Mesangial cell (primary cell): Measurements from ENCODE around the gene EFCAB6. TPM values are rescaled to one million over a fixed set of nuclear protein-coding genes. Genes with fewer than 3 reads are reported as not detected.

ENCODE experiments used
- total RNA-seq: library from RNA; depleted of rRNA; stranded (reverse); fragments of >200 nt; gene quantifications from 2 replicates; pipeline ENCODE4 v1.2.3, GENCODE V29; 2015

The EFCAB6 gene, protein sequence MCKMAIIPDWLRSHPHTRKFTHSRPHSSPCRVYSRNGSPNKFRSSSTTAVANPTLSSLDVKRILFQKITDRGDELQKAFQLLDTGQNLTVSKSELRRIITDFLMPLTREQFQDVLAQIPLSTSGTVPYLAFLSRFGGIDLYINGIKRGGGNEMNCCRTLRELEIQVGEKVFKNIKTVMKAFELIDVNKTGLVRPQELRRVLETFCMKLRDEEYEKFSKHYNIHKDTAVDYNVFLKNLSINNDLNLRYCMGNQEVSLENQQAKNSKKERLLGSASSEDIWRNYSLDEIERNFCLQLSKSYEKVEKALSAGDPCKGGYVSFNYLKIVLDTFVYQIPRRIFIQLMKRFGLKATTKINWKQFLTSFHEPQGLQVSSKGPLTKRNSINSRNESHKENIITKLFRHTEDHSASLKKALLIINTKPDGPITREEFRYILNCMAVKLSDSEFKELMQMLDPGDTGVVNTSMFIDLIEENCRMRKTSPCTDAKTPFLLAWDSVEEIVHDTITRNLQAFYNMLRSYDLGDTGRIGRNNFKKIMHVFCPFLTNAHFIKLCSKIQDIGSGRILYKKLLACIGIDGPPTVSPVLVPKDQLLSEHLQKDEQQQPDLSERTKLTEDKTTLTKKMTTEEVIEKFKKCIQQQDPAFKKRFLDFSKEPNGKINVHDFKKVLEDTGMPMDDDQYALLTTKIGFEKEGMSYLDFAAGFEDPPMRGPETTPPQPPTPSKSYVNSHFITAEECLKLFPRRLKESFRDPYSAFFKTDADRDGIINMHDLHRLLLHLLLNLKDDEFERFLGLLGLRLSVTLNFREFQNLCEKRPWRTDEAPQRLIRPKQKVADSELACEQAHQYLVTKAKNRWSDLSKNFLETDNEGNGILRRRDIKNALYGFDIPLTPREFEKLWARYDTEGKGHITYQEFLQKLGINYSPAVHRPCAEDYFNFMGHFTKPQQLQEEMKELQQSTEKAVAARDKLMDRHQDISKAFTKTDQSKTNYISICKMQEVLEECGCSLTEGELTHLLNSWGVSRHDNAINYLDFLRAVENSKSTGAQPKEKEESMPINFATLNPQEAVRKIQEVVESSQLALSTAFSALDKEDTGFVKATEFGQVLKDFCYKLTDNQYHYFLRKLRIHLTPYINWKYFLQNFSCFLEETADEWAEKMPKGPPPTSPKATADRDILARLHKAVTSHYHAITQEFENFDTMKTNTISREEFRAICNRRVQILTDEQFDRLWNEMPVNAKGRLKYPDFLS (N-terminal part only)
- 0.25 and 0.65 TPM in 2 replicates for total RNA-seq

DNA sequence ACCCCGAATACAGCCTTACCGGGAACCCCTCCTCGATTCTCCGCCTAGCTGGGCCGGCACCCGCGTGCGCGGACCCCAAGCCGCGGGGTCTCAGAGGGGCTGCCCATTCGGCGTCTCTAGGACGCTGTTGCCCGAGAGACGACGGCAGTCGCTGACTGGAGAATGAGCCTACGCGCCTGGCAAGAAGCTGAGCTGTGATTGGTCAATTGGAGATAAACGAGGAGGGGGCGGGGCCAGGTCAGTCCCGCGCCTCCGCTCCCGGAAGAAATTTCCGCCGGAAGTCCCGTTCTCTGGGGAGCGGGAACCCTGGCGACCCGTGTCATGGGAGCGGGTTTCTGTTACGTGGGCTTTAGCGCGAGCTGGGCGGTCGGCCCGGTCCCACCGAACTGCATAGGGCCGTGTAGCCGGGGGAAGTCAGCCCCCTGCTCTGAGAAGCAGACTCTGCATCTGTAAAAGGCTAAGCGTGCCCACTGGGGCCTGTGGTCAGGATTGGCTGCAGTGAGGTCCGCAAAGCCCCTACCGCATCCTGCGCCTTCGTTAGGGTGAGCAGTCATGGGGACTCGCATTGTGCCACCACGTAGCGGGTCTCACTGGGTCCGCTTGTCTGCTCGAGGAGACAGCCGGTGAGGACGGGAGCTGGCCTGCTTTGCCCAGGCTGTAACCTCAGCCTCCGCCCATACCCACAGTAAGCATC lies at the start of gene EFCAB6:
Gene EFCAB6 (minus strand): TSS at position 157 of the 694 bp plus-strand sequence. CDS start 29,987 bp downstream, outside the sequence.

Other genes with a start within 250 kb of the EFCAB6 start
- 0.51 and 0.65 TPM in 2 replicates for gene SULT4A1, start 50.2 kb upstream of the EFCAB6 start, total RNA-seq
- not detected in 2 replicates for gene PNPLA5, start 79.7 kb upstream of the EFCAB6 start, total RNA-seq
- 5.7 and 6.4 TPM in 2 replicates for gene PNPLA3, start 111.5 kb upstream of the EFCAB6 start, total RNA-seq
- 32.8 and 38.5 TPM in 2 replicates for gene SAMM50, start 143.1 kb upstream of the EFCAB6 start, total RNA-seq
- 67.3 and 86.0 TPM in 2 replicates for gene PARVB, start 212.0 kb upstream of the EFCAB6 start, total RNA-seq